ENCODE measurements around the gene PNMA8A.

GRCh38 chr19:46427518-46428045, 43.8 kb downstream of the PNMA8A start:
- TF ChIP-seq POLR2A (IDR thresholded peaks at IDR 0.05) (no peak), CTCF (IDR thresholded peaks at IDR 0.05) (no peak)

Data from lower leg skin (tissue), 3 donors.